Stomach smooth muscle (tissue), 2 donors: ENCODE results near the gene ADSS1.

ENCODE experiments used
- H3K27ac ChIP-seq: one replicate; pipeline ENCODE4 v1.7.0; 2013; ENCODE audit warnings: mild to moderate bottlenecking, low read length, inconsistent platforms
- H3K27me3 ChIP-seq, 2 donors: one replicate each; pipeline ENCODE4 v1.7.0; 2013; ENCODE audit warnings: low read length in 2 of 2; ENCODE audit not compliant: insufficient read depth in 2 of 2, control insufficient read depth in 1 of 2
- H3K36me3 ChIP-seq, 2 donors: one replicate each; pipeline ENCODE4 v1.7.0; 2013; ENCODE audit warnings: low read length in 2 of 2; ENCODE audit not compliant: control insufficient read depth in 2 of 2, insufficient read depth in 2 of 2
- H3K4me1 ChIP-seq: one replicate; pipeline ENCODE4 v1.7.0; 2013; ENCODE audit warnings: low read length; ENCODE audit not compliant: control insufficient read depth, insufficient read depth
- H3K4me3 ChIP-seq, 2 donors: one replicate each; pipeline ENCODE4 v1.7.0; 2013; ENCODE audit warnings: low read length in 2 of 2
- H3K9ac ChIP-seq, 2 donors: one replicate each; pipeline ENCODE4 v1.7.0; 2013; ENCODE audit warnings: low read length in 2 of 2, mild to moderate bottlenecking in 1 of 2
- H3K9me3 ChIP-seq, 2 donors: one replicate each; pipeline ENCODE4 v1.7.0; 2013; ENCODE audit warnings: low read length in 2 of 2; ENCODE audit not compliant: control insufficient read depth in 2 of 2
- donor health status: healthy.
- donor health status: Pancreatic carcinoma.

ADSS1 gene

GRCh38 chr14:104739026-104739425, 15.0 kb downstream of the ADSS1 start:
- Histone ChIP-seq H3K4me3 (no peak overlapping the region), H3K9me3 (no peaks in the 10 kb centered on the region), H3K36me3 (peaks cover 0 to 6% of the 10 kb centered on the region in 2 donors), H3K9ac (no peak overlapping the region), H3K27ac (no peak overlapping the region), H3K27me3 (no peaks in the 10 kb centered on the region), H3K4me1 (peaks cover 21% of the 10 kb centered on the region)

DNA sequence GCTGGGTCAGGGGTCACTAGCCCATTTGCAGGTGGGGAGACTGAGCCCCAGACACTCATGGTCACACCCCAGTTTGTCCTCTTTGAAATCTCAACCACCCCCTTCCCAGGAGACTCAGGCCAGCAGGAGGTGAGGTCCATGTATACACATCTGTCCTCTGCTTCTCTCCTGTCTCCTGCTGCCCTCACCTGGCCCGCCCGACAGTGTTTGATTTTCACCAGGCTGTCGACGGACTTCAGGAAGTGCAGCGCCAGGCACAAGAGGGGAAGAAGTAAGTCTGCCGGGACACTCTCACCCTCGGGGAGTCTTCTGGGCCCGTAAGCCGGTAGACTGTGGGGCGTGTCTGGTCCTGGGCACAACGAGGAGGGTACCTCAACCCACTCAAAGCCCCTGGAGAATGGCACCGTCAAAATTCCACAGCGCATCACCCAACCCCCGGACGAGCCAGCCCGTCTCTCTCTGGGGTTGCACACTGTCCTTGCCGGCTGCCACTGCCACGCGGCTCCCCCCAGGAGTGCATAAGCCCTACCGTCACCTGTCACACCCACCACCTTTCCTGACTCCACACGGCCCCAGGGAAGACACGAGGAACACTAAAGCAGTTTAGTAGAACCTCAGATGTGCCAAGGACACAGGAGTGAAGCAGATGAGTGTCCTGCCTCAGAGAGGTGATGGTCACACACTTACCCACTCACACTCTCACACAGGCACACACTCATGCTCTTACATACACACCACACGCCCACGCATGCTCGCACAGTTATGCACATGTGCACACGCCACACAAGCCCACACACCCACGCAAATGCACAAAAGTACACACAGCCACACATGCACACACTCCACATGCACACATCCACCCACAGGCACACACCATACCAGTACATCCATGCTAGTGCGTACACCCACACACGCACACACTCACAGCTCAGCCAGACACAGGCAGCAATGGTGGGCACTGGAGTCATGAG, 15.8 kb downstream of the ADSS1 start:
- Histone ChIP-seq H3K9me3 (no peaks in the 10 kb centered on the region), H3K4me1 (peaks cover 17% of the 10 kb centered on the region), H3K27me3 (no peaks in the 10 kb centered on the region), H3K4me3 (no peak overlapping the region), H3K36me3 (peaks cover 0 to 6% of the 10 kb centered on the region in 2 donors), H3K9ac (no peak overlapping the region), H3K27ac (no peak overlapping the region)

DNA sequence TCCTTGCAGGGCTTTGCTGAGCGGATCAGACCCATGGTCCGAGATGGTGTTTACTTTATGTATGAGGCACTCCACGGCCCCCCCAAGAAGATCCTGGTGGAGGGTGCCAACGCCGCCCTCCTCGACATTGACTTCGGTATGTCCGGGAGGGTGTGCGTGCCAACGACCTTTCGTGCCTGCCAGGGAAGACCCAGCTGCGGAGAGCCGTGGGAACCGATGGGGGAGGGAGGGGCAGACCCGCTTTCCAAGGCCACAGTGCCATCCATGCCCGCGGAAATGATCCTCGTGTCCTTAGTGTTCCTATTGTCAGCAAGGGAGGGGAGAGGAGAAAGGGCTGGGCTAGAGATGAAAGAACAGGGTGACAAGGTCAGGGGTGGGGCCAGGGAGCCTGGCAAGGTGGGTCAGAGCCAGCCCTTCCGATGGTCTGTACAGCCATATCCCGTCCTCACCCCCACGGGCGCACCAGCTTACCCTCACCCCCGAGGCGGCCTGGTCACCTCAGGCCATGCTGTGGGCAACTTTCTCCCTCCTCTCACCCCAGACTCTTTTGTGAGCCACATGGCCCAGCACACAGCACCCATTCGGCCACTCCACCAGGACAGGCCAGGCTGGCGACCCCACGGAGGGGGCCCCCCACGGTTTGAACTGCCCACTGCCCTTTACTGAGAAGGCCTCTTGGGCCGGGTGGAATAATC, 17.2 kb downstream of the ADSS1 start:
- Histone ChIP-seq H3K27me3 (no peaks in the 10 kb centered on the region), H3K36me3 (peaks cover 0 to 6% of the 10 kb centered on the region in 2 donors), H3K4me3 (no peak overlapping the region), H3K4me1 (peaks cover 12% of the 10 kb centered on the region), H3K9ac (no peak overlapping the region), H3K27ac (no peak overlapping the region), H3K9me3 (no peaks in the 10 kb centered on the region)

DNA sequence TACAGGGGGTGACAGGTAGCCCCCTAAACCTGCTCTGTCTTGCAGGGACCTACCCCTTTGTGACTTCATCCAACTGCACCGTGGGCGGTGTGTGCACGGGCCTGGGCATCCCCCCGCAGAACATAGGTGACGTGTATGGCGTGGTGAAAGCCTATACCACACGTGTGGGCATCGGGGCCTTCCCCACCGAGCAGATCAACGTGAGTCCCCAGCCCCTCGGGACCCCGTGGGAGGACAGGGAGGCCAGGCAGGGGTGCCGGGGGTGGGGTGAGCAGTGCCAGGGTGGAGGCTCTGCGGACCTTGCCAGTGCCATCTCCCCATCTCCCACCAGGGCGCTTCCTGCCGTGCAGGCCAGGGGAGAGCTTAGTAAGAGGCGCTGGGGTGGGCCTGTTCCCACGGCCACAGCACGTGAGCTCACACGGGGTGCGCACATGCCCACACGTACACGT, 17.8 kb downstream of the ADSS1 start:
- Histone ChIP-seq H3K4me1 (peaks cover 14% of the 10 kb centered on the region), H3K27ac (no peak overlapping the region), H3K9me3 (no peaks in the 10 kb centered on the region), H3K4me3 (no peak overlapping the region), H3K9ac (no peak overlapping the region), H3K36me3 (peaks cover 0 to 6% of the 10 kb centered on the region in 2 donors), H3K27me3 (no peaks in the 10 kb centered on the region)

- H3K4me3 ChIP-seq, result no peak overlapping the region
- no peaks in the 10 kb centered on the region for H3K9me3 ChIP-seq
- H3K4me1 ChIP-seq, result peaks cover 19% of the 10 kb centered on the region
- H3K27ac ChIP-seq, result no peak overlapping the region
- H3K36me3 ChIP-seq, result peaks cover 0 to 6% of the 10 kb centered on the region in 2 donors
- H3K9ac ChIP-seq, result no peak overlapping the region
- no peaks in the 10 kb centered on the region for H3K27me3 ChIP-seq
Measured at GRCh38 chr14:104742586-104743455, 18.8 kb downstream of the ADSS1 start.

DNA sequence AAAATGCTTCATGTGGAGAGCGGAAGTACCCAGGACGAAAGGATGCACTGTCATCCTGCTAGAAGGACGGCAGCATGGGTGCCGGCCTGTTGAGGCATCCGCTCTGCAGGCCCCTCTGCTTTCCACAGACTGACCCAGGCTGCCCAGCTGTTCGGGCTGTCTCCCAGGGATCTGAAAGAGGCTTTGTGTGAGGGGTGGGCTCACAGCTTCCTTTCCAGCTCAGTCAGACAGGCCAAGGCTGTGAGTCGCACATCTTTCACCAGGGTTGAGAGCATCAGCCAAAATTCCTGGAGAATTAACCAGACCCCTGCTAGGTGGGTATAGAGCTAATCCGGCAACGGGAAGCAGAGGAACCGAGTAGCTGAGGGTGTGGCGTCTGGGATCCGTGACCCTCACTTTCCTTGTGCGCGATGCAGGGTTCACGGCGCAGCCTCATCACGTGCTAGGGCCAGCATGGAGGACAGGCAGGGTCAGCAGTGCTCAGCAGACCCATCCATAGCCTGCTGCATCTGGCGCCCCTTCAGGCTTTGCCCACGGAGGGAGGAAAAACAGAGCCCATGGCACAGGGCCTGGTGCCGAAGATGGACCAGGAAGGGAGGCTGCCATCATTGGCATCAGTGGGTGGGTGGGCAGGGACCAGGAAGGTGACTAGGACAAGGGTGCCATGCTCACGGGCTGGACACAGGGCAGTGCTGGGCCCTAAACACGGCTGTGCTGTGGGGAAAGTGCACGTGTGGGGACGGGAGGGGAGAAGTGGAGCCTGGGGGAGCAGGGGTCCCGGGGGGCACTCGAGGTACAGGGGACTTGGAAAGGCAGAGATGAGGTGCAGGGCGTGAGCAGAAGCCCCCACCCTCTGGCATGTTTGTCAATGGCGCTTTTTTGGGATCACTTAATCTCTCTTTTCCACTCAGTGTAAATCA, 19.7 kb downstream of the ADSS1 start:
- no peak overlapping the region for H3K27ac ChIP-seq
- peaks cover 0 to 6% of the 10 kb centered on the region in 2 donors for H3K36me3 ChIP-seq
- H3K9ac ChIP-seq, result no peak overlapping the region

DNA sequence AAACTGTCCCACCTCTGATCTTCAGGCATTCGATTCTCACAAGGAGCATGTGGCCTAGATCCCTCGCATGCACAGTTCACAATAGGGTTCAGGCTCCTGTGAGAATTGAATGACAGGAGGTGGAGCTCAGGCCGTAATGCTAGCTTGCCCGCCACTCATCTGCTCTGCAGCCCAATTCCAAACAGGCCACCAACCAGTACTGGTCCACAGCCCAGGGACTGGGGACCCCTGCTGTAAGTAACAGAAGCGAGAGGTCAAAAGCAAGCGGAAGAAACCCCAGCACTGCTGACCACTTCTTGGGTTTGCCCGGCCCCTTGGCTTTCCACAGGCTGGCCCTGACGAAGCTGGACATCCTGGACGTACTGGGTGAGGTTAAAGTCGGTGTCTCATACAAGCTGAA, 20.5 kb downstream of the ADSS1 start:
- H3K4me1 ChIP-seq, result peaks cover 27% of the 10 kb centered on the region
- H3K27me3 ChIP-seq, result no peaks in the 10 kb centered on the region
- H3K9ac ChIP-seq, result no peak overlapping the region
- H3K4me3 ChIP-seq, result no peak overlapping the region
- peaks cover 0 to 6% of the 10 kb centered on the region in 2 donors for H3K36me3 ChIP-seq
- no peak overlapping the region for H3K27ac ChIP-seq
- H3K9me3 ChIP-seq, result no peaks in the 10 kb centered on the region

More for the DNA sequence above, 19.7 kb downstream of the ADSS1 start:
- Histone ChIP-seq H3K4me1 (peaks cover 21% of the 10 kb centered on the region), H3K9me3 (no peaks in the 10 kb centered on the region), H3K4me3 (no peak overlapping the region), H3K27me3 (no peaks in the 10 kb centered on the region)

- Histone ChIP-seq H3K9ac (no peak overlapping the region), H3K36me3 (peaks cover 0 to 3% of the 10 kb centered on the region in 2 donors), H3K4me3 (no peak overlapping the region), H3K27ac (no peak overlapping the region), H3K9me3 (no peaks in the 10 kb centered on the region), H3K4me1 (peaks cover 33% of the 10 kb centered on the region), H3K27me3 (no peaks in the 10 kb centered on the region)
Measured at GRCh38 chr14:104745431-104745830, 21.4 kb downstream of the ADSS1 start.

DNA sequence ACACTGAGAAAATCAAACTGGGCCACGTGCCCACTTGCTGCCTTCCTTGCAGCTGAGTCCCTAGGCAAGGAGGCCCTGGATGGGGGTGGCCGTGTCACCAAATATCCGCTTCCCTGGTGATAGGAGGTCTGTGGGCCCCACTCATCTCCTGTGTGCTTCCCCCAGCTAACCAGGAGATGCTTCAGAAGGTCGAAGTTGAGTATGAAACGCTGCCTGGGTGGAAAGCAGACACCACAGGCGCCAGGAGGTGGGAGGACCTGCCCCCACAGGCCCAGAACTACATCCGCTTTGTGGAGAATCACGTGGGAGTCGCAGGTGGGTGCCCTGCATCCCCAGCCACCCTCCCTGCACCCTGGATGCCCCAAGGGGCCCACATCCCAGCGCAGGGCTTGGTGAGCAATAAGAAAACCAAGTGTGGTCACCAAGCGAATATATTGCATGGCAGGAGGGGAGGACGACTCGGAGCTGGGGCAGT, 22.1 kb downstream of the ADSS1 start:
- Histone ChIP-seq H3K9me3 (no peaks in the 10 kb centered on the region), H3K9ac (no peak overlapping the region), H3K27me3 (no peaks in the 10 kb centered on the region), H3K4me3 (no peak overlapping the region), H3K36me3 (peaks cover 0 to 3% of the 10 kb centered on the region in 2 donors), H3K4me1 (peaks cover 35% of the 10 kb centered on the region), H3K27ac (no peak overlapping the region)
